H9 (cell line): ENCODE measurements around the gene SMC2. TPM values are rescaled to one million over a fixed set of nuclear protein-coding genes. Genes with fewer than 3 reads are reported as not detected.

ENCODE experiments used
- DNase-seq: peaks from one replicate; pipeline ENCODE4 v3.0.0-alpha.2; 2017
- H2AFZ ChIP-seq: one replicate; pipeline ENCODE4 v1.6.1; 2013; ENCODE audit warnings: mild to moderate bottlenecking, low read length, control low read depth, moderate library complexity
- H2AK5ac ChIP-seq: 2 replicates; pipeline ENCODE4 v1.6.1; 2013; ENCODE audit warnings: low read length, control low read depth, mixed read lengths; ENCODE audit not compliant: insufficient read length
- H2BK120ac ChIP-seq: one replicate; pipeline ENCODE4 v1.6.1; 2013; ENCODE audit warnings: low read depth, mild to moderate bottlenecking, low read length, control low read depth, inconsistent platforms; ENCODE audit not compliant: poor library complexity, severe bottlenecking
- H2BK12ac ChIP-seq: 2 replicates; pipeline ENCODE4 v1.6.1; 2013; ENCODE audit warnings: low read length, control low read depth, mixed read lengths, low read depth; ENCODE audit not compliant: insufficient read length
- H2BK15ac ChIP-seq: 2 replicates; pipeline ENCODE4 v1.6.1; 2013; ENCODE audit warnings: low read depth, low read length, control low read depth
- H2BK20ac ChIP-seq: one replicate; pipeline ENCODE4 v1.6.1; 2013; ENCODE audit warnings: low read depth, mild to moderate bottlenecking, low read length, control low read depth, inconsistent platforms; ENCODE audit not compliant: poor library complexity, severe bottlenecking
- H2BK5ac ChIP-seq: 2 replicates; pipeline ENCODE4 v1.6.1; 2013; ENCODE audit warnings: low read length, control low read depth, mixed read lengths; ENCODE audit not compliant: insufficient read length
- H3K14ac ChIP-seq: 2 replicates; pipeline ENCODE4 v1.6.1; 2013; ENCODE audit warnings: low read length, control low read depth; ENCODE audit not compliant: insufficient read depth
- H3K18ac ChIP-seq: 2 replicates; pipeline ENCODE4 v1.6.1; 2013; ENCODE audit warnings: low read depth, mild to moderate bottlenecking, mixed read lengths, low read length, control low read depth; ENCODE audit not compliant: insufficient read length
- H3K23ac ChIP-seq: 2 replicates; pipeline ENCODE4 v1.6.1; 2013; ENCODE audit warnings: low read length, control low read depth, mixed read lengths, low read depth; ENCODE audit not compliant: insufficient read length
- H3K23me2 ChIP-seq: 2 replicates; pipeline ENCODE4 v1.6.1; 2013; ENCODE audit warnings: low read depth, mild to moderate bottlenecking, mixed read lengths, low read length, control low read depth; ENCODE audit not compliant: insufficient read length, poor library complexity, severe bottlenecking
- H3K27ac ChIP-seq: 2 replicates; pipeline ENCODE4 v1.5.1; 2013; ENCODE audit warnings: low read length, control low read depth, mixed read lengths, low read depth; ENCODE audit not compliant: insufficient read length
- H3K27me3 ChIP-seq: 2 replicates; pipeline ENCODE4 v1.6.1; 2013; ENCODE audit warnings: low read length, control low read depth, inconsistent platforms; ENCODE audit not compliant: insufficient read depth
- H3K4ac ChIP-seq: 2 replicates; pipeline ENCODE4 v1.6.1; 2013; ENCODE audit warnings: low read depth, mild to moderate bottlenecking, control low read depth, inconsistent platforms, low read length, moderate library complexity
- H3K4me1 ChIP-seq: 2 replicates; pipeline ENCODE4 v1.6.1; 2013; ENCODE audit warnings: low read length, control low read depth, inconsistent platforms; ENCODE audit not compliant: insufficient read depth
- H3K4me2 ChIP-seq: 2 replicates; pipeline ENCODE4 v1.6.1; 2013; ENCODE audit warnings: low read length, control low read depth, mixed read lengths; ENCODE audit not compliant: insufficient read length, insufficient read depth
- H3K56ac ChIP-seq: 2 replicates; pipeline ENCODE4 v1.6.1; 2013; ENCODE audit warnings: low read depth, mild to moderate bottlenecking, mixed read lengths, low read length, control low read depth; ENCODE audit not compliant: insufficient read length
- H3K79me1 ChIP-seq: 2 replicates; pipeline ENCODE4 v1.6.1; 2013; ENCODE audit warnings: low read depth, mild to moderate bottlenecking, moderate library complexity, low read length, control low read depth, inconsistent platforms; ENCODE audit not compliant: insufficient read depth, poor library complexity, severe bottlenecking
- H3K79me2 ChIP-seq: 2 replicates; pipeline ENCODE4 v1.6.1; 2013; ENCODE audit warnings: low read length, control low read depth, inconsistent platforms; ENCODE audit not compliant: insufficient read depth
- H3K9ac ChIP-seq: 2 replicates; pipeline ENCODE4 v1.6.1; 2013; ENCODE audit warnings: low read length, control low read depth, mixed read lengths; ENCODE audit not compliant: insufficient read length; ENCODE audit errors: extremely low read depth
- H3K9me3 ChIP-seq: one replicate; pipeline ENCODE4 v1.6.1; 2013; ENCODE audit warnings: low read depth, low read length, inconsistent platforms; ENCODE audit not compliant: control insufficient read depth
- H3T11ph ChIP-seq: one replicate; pipeline ENCODE4 v1.6.1; 2013; ENCODE audit warnings: mild to moderate bottlenecking, low read length, control low read depth, inconsistent platforms
- H4K20me1 ChIP-seq: one replicate; pipeline ENCODE4 v1.6.1; 2013; ENCODE audit not compliant: control insufficient read depth, insufficient read length, insufficient read depth
- H4K5ac ChIP-seq: 2 replicates; pipeline ENCODE4 v1.6.1; 2013; ENCODE audit warnings: low read depth, mild to moderate bottlenecking, mixed read lengths, low read length, control low read depth; ENCODE audit not compliant: insufficient read length
- H4K8ac ChIP-seq: replicated peaks from 2 replicates; pipeline ENCODE4 v1.6.1; 2013; ENCODE audit warnings: low read length, control low read depth, mixed read lengths, low read depth; ENCODE audit not compliant: insufficient read length
- H4K91ac ChIP-seq: 2 replicates; pipeline ENCODE4 v1.6.1; 2013; ENCODE audit warnings: low read depth, mild to moderate bottlenecking, moderate library complexity, mixed read lengths, low read length, control low read depth; ENCODE audit not compliant: insufficient read length
- H3K27ac Mint-ChIP-seq, 3 experiments: 2 replicates in 2 of 3; 3 replicates in 1 of 3; pipeline ENCODE4 v1.8.0; 2020 to 2021; ENCODE audit warnings: mixed read lengths in 3 of 3, mild to moderate bottlenecking in 1 of 3, moderate library complexity in 1 of 3
- H3K27me3 Mint-ChIP-seq: 2 replicates; pipeline ENCODE4 v1.8.0; 2021; ENCODE audit warnings: low read depth, mild to moderate bottlenecking, moderate library complexity, mixed read lengths
- H3K36me3 Mint-ChIP-seq, 3 experiments: 2 replicates in 2 of 3; 3 replicates in 1 of 3; pipeline ENCODE4 v1.8.0; 2020 to 2021; ENCODE audit warnings: low read depth in 3 of 3, mixed read lengths in 3 of 3; ENCODE audit not compliant: insufficient read depth in 1 of 3
- H3K4me1 Mint-ChIP-seq, 2 experiments: 2 replicates each; pipeline ENCODE4 v1.8.0; 2020; ENCODE audit warnings: mixed read lengths in 2 of 2
- H3K4me3 Mint-ChIP-seq, 2 experiments: 2 replicates in 1 of 2; 3 replicates in 1 of 2; pipeline ENCODE4 v1.8.0; 2020 to 2021; ENCODE audit warnings: mild to moderate bottlenecking in 2 of 2, mixed read lengths in 2 of 2, moderate library complexity in 1 of 2
- H3K9me3 Mint-ChIP-seq, 2 experiments: 2 replicates in 1 of 2; 3 replicates in 1 of 2; pipeline ENCODE4 v1.8.0; 2020; ENCODE audit warnings: mild to moderate bottlenecking in 2 of 2, mixed read lengths in 2 of 2, moderate library complexity in 1 of 2
- WGBS: extraction: QIAGEN DNeasy Blood & Tissue Kit; methylation state at CpG from one replicate; pipeline ENCODE4 v1.1.7; 2013; ENCODE audit warnings: missing lambda C conversion rate, low lambda C conversion rate, mixed read lengths; ENCODE audit not compliant: insufficient read length; ENCODE audit errors: extremely low coverage; 5-methylcytosine and 5-hydroxymethylcytosine counted together
- total RNA-seq: library from RNA; stranded (reverse); gene quantifications from 2 replicates; pipeline ENCODE4 v1.2.1, GENCODE V29; 2021
- TF ChIP-seq, protein P1 (sequence below): fragments of 200-600 bp; sonication (generic); conservative IDR thresholded peaks from 3 replicates; pipeline ENCODE4 v1.8.0; 2021; ENCODE audit warnings: antibody characterized with exemption, mild to moderate bottlenecking

Gene SMC2
- total RNA-seq, 1 experiment from 2014 or later: 47.0 TPM

DNA sequence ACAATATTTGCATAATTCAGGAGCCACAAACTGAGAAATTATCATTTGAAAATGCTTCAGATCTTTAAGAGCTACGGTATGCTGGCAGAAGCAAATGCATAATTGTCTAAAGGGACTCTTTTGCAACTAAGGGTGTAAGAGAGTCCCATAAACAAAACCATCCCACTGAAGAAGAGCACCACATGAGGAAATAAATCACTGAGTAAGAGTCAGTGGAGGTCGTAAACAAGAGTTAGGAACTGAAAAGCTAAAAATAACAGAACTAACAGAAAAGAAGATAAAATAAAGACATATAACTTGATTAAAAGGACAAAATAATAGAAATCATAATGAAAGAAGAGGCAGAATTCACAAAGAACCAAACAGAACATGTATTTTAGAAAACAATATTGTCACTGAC is 3.5 kb upstream of the SMC2 start:
- Histone ChIP-seq H3K4ac (no peak overlapping the region), H4K20me1 (no peaks in the 10 kb centered on the region), H3K79me1 (no peaks in the 10 kb centered on the region), H3K4me1 (peaks cover 4% of the 10 kb centered on the region; the same call in 1 of the 2 replicates), H3K18ac (no peak overlapping the region), H3K79me2 (peaks cover 3% of the 10 kb centered on the region; the same call in 1 of the 2 replicates), H2AFZ (no peak overlapping the region), H3K4me2 (no peak overlapping the region), H2BK15ac (no peak overlapping the region), H3K27me3 (no peaks in the 10 kb centered on the region), H3K23me2 (peaks cover 3% of the 10 kb centered on the region), H3K27ac (no peak overlapping the region), H3K9ac (no peak overlapping the region), H3T11ph (no peak overlapping the region), H3K14ac (no peak overlapping the region), H2AK5ac (no peak overlapping the region), H2BK20ac (no peak overlapping the region), H2BK12ac (no peak overlapping the region), H2BK120ac (no peak overlapping the region), H4K91ac (no peak overlapping the region), H2BK5ac (no peak overlapping the region), H3K23ac (no peak overlapping the region), H4K5ac (no peak overlapping the region), H4K8ac (no peak overlapping the region), H3K9me3 (no peaks in the 10 kb centered on the region), H3K56ac (no peak overlapping the region)
- no peak for DNase-seq
- Mint-ChIP-seq H3K4me3 (no peak overlapping the region), H3K36me3 (no peaks in the 10 kb centered on the region; a peak in 2 of 7 replicates), H3K9me3 (no peaks in the 10 kb centered on the region), H3K27ac (no peak overlapping the region), H3K4me1 (peaks cover 20 to 26% of the 10 kb centered on the region in 2 experiments), H3K27me3 (no peaks in the 10 kb centered on the region)
- WGBS: no CpG with 5 or more reads among the region's 2 CpGs
- TF ChIP-seq, protein P1, sequence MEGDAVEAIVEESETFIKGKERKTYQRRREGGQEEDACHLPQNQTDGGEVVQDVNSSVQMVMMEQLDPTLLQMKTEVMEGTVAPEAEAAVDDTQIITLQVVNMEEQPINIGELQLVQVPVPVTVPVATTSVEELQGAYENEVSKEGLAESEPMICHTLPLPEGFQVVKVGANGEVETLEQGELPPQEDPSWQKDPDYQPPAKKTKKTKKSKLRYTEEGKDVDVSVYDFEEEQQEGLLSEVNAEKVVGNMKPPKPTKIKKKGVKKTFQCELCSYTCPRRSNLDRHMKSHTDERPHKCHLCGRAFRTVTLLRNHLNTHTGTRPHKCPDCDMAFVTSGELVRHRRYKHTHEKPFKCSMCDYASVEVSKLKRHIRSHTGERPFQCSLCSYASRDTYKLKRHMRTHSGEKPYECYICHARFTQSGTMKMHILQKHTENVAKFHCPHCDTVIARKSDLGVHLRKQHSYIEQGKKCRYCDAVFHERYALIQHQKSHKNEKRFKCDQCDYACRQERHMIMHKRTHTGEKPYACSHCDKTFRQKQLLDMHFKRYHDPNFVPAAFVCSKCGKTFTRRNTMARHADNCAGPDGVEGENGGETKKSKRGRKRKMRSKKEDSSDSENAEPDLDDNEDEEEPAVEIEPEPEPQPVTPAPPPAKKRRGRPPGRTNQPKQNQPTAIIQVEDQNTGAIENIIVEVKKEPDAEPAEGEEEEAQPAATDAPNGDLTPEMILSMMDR: no peak
